Measurements from ENCODE around the gene CLTCL1.

Gene CLTCL1

GRCh38 chr22:19149047-19149883, 142.3 kb downstream of the CLTCL1 start:
- DNase-seq, result peak in 1 of 2 experiments; percentile 56

- DNase-seq, result no peak
These were observed 143.0 kb downstream of the CLTCL1 start for GRCh38 chr22:19148417-19149046.

GRCh38 chr22:19147195-19147780, 144.2 kb downstream of the CLTCL1 start:
- DNase-seq, result peak; percentile 73 to 93

- no peak for DNase-seq
These were observed 145.1 kb downstream of the CLTCL1 start for GRCh38 chr22:19146215-19146968.

- DNase-seq, result no peak
These were observed 147.5 kb downstream of the CLTCL1 start for GRCh38 chr22:19143967-19144400.

- DNase-seq, result no peak
These were observed 148.3 kb downstream of the CLTCL1 start for GRCh38 chr22:19143212-19143611.

- no peak for DNase-seq
These were observed 149.1 kb downstream of the CLTCL1 start for GRCh38 chr22:19142394-19142793.

GRCh38 chr22:19139974-19140373, 151.5 kb downstream of the CLTCL1 start:
- DNase-seq, result no peak

GRCh38 chr22:19139001-19139356, 152.5 kb downstream of the CLTCL1 start:
- DNase-seq, result no peak

GRCh38 chr22:19138217-19139000, 153.1 kb downstream of the CLTCL1 start:
- DNase-seq, result no peak

GRCh38 chr22:19137384-19138216, 153.9 kb downstream of the CLTCL1 start:
- no peak for DNase-seq

GRCh38 chr22:19136915-19137314, 154.6 kb downstream of the CLTCL1 start:
- DNase-seq, result no peak

- no peak for DNase-seq
These were observed 156.6 kb downstream of the CLTCL1 start for GRCh38 chr22:19134874-19135273.

GRCh38 chr22:19134176-19134831, 157.2 kb downstream of the CLTCL1 start:
- DNase-seq, result no peak

- DNase-seq, result no peak
These were observed 158.0 kb downstream of the CLTCL1 start for GRCh38 chr22:19133561-19133960.

GRCh38 chr22:19132693-19133400, 158.7 kb downstream of the CLTCL1 start:
- no peak for DNase-seq

GRCh38 chr22:19132153-19132552, 159.4 kb downstream of the CLTCL1 start:
- DNase-seq, result no peak

- no peak for DNase-seq
These were observed 159.9 kb downstream of the CLTCL1 start for GRCh38 chr22:19131685-19132015.

GRCh38 chr22:19130959-19131684, 160.4 kb downstream of the CLTCL1 start, which contains the start of gene TSSK2:
TSSK2 (plus strand) TSS chr22:19131308; CDS start chr22:19131400, 92 bp downstream.
- DNase-seq, result no peak

GRCh38 chr22:19129871-19130270, 161.6 kb downstream of the CLTCL1 start:
- no peak for DNase-seq
